K562 (cell line): ENCODE results near the gene KLC1. TPM values are rescaled to one million over a fixed set of nuclear protein-coding genes. Genes with fewer than 3 reads are reported as not detected.

Experiments used
- ATAC-seq: fragments of 200-7000 bp; cut with Tn5 transposase; 3 replicates; pipeline ENCODE4 v1.9.1; 2020; ENCODE audit warnings: moderate library complexity
- BruUV-seq: library from RNA; stranded (reverse); fragments of 400-500 nt; replicated peaks from 2 replicates; lab custom pipeline; 2021; lab: Mats Ljungman, UMichigan
- CTCF ChIA-PET: fragments of 300-600 bp; formaldehyde crosslinking; extraction: SDS; loops from one replicate; lab custom pipeline; 2021; ENCODE audit warnings: low intra/inter-chr PET ratio; lab: Yijun Ruan, JAX
- POLR2A ChIA-PET: fragments of 300-600, 350-650 bp; sonication (Branson Sonifier 250); formaldehyde crosslinking; extraction: SDS; loops from one replicate; lab custom pipeline; 2021; ENCODE audit warnings: antibody characterized with exemption, inconsistent platforms; lab: Yijun Ruan, JAX
- DNase-seq, 4 experiments: peaks; one replicate each; pipeline versions ENCODE4 v3.0.0 to v3.0.0-alpha.2; 2011 to 2018; ENCODE audit warnings: low spot score in 3 of 4, mixed read lengths in 3 of 4; ENCODE audit errors: extremely low read depth in 1 of 4
- FAIRE-seq: peaks from 2 replicates; lab custom pipeline; 2011; peaks lifted over from hg19 to GRCh38; lab: Jason Lieb, UNC
- H2AFZ ChIP-seq: 2 replicates; pipeline ENCODE4 v1.6.0; 2011; ENCODE audit warnings: low read depth, low read length, control low read depth, inconsistent platforms
- H3K27ac ChIP-seq: fragments of 200-600 bp; 3 replicates; pipeline ENCODE4 v1.8.0; 2011; ENCODE audit warnings: low read depth, mild to moderate bottlenecking, control low read depth, inconsistent platforms, low read length, moderate library complexity, mixed read lengths; ENCODE audit errors: extremely low read depth
- H3K27me3 ChIP-seq, 2 experiments: fragments of 300-600 bp in 1 of 2; 2 replicates in 1 of 2; 3 replicates in 1 of 2; pipeline versions ENCODE4 v1.6.0 to v1.8.0; 2011; ENCODE audit warnings: inconsistent platforms in 2 of 2, low read length in 2 of 2, mild to moderate bottlenecking in 1 of 2, mixed read lengths in 1 of 2, moderate library complexity in 1 of 2; ENCODE audit not compliant: control insufficient read depth in 2 of 2, insufficient read depth in 2 of 2
- H3K36me3 ChIP-seq: fragments of 300-600 bp; 3 replicates; pipeline ENCODE4 v1.8.0; 2011; ENCODE audit warnings: mild to moderate bottlenecking, low read length, inconsistent platforms; ENCODE audit not compliant: control insufficient read depth, insufficient read depth
- H3K4me1 ChIP-seq, 2 experiments: fragments of 200-600 bp in 1 of 2; replicated peaks in 1 of 2; 2 replicates in 1 of 2; 3 replicates in 1 of 2; pipeline versions ENCODE4 v1.5.1 to v1.8.0; 2011; ENCODE audit warnings: inconsistent platforms in 2 of 2, low read length in 2 of 2, mild to moderate bottlenecking in 1 of 2, mixed read lengths in 1 of 2, moderate library complexity in 1 of 2; ENCODE audit not compliant: control insufficient read depth in 2 of 2, insufficient read depth in 2 of 2
- H3K4me2 ChIP-seq: 2 replicates; pipeline ENCODE4 v1.6.1; 2011; ENCODE audit warnings: low read length, control low read depth, inconsistent platforms, mixed read lengths; ENCODE audit not compliant: insufficient read depth
- H3K4me3 ChIP-seq: fragments of 200-600 bp; sonication (generic), shearing (Covaris generic); 2 replicates; pipeline ENCODE4 v1.5.1; 2016; ENCODE audit warnings: control low read depth, inconsistent platforms
- H3K79me2 ChIP-seq: fragments of 200-600 bp; 3 replicates; pipeline ENCODE4 v1.8.0; 2011; ENCODE audit warnings: low read length, inconsistent platforms; ENCODE audit not compliant: control insufficient read depth, insufficient read depth
- H3K9ac ChIP-seq, 2 experiments: 2 replicates each; pipeline versions ENCODE4 v1.6.0 to v1.6.1; 2011; ENCODE audit warnings: low read depth in 2 of 2, low read length in 2 of 2, control low read depth in 1 of 2, inconsistent platforms in 1 of 2, mild to moderate bottlenecking in 1 of 2, mixed read lengths in 1 of 2; ENCODE audit not compliant: insufficient read depth in 1 of 2
- H3K9me1 ChIP-seq: one replicate; pipeline ENCODE4 v1.6.0; 2011; ENCODE audit warnings: inconsistent platforms, mild to moderate bottlenecking, low read length, moderate library complexity; ENCODE audit not compliant: control insufficient read depth, insufficient read depth
- H3K9me3 ChIP-seq: replicated peaks from 2 replicates; pipeline ENCODE4 v1.5.1; 2011; ENCODE audit warnings: low read depth, low read length, inconsistent platforms; ENCODE audit not compliant: control insufficient read depth, insufficient read depth
- H4K20me1 ChIP-seq: replicated peaks from 2 replicates; pipeline ENCODE4 v1.6.1; 2011; ENCODE audit warnings: low read length, inconsistent platforms, mixed read lengths; ENCODE audit not compliant: control insufficient read depth, insufficient read depth
- BHLHE40 ChIP-seq: IDR thresholded peaks from 2 replicates; pipeline ENCODE4 v1.6.1; 2011; ENCODE audit warnings: low read length, improper control_type of control experiment
- BRD4 ChIP-seq: fragments of 200-600 bp; sonication (generic); IDR thresholded peaks from 2 replicates; pipeline ENCODE4 v1.6.1; 2017; ENCODE audit warnings: inconsistent platforms
- FUS ChIP-seq: fragments of 200-400 bp; formaldehyde crosslinking; optimal IDR thresholded peaks from 2 replicates; pipeline ENCODE3; 2017; ENCODE audit warnings: low read depth, low read length
- HDAC2 ChIP-seq: fragments of 450-650 bp; IDR thresholded peaks from 2 replicates; pipeline ENCODE4 v1.6.1; 2016; ENCODE audit warnings: mild to moderate bottlenecking
- KDM4B ChIP-seq, 2 experiments: fragments of 450-650 bp in 1 of 2; sonication (generic) in 1 of 2; IDR thresholded peaks; 2 replicates each; pipeline ENCODE4 v1.6.1; 2016 to 2017; ENCODE audit warnings: borderline replicate concordance in 2 of 2, antibody characterized with exemption in 1 of 2, low read depth in 1 of 2, mild to moderate bottlenecking in 1 of 2
- KDM5B ChIP-seq: fragments of 200-600 bp; sonication (generic); IDR thresholded peaks from 2 replicates; pipeline ENCODE4 v1.6.1; 2012; ENCODE audit warnings: low read depth, mild to moderate bottlenecking, moderate library complexity, low read length, control low read depth, inconsistent platforms; ENCODE audit not compliant: insufficient replicate concordance
- L3MBTL2 ChIP-seq: fragments of 450-650 bp; IDR thresholded peaks from 2 replicates; pipeline ENCODE4 v1.6.1; 2016; ENCODE audit warnings: mild to moderate bottlenecking, moderate library complexity
- MEIS2 ChIP-seq: fragments of 450-650 bp; IDR thresholded peaks from 2 replicates; pipeline ENCODE4 v1.6.1; 2014; ENCODE audit warnings: mild to moderate bottlenecking; ENCODE audit not compliant: partially characterized antibody
- MYC ChIP-seq, 2 experiments: fragments of 250-450 bp in 1 of 2; sonication (Bioruptor Pico) in 1 of 2; IDR thresholded peaks; 2 replicates each; pipeline versions ENCODE4 v1.5.1 to v1.6.1; 2012 to 2021; ENCODE audit warnings: low read depth in 2 of 2, borderline replicate concordance in 1 of 2, improper control_type of control experiment in 1 of 2, low read length in 1 of 2, mild to moderate bottlenecking in 1 of 2, moderate library complexity in 1 of 2
- NONO ChIP-seq, 2 experiments: fragments of 200-400 bp in 1 of 2; fragments of 450-650 bp in 1 of 2; formaldehyde crosslinking in 1 of 2; IDR thresholded peaks; 2 replicates each; pipeline ENCODE4 v1.6.1; 2017; ENCODE audit warnings: low read depth in 2 of 2, mild to moderate bottlenecking in 2 of 2, moderate library complexity in 2 of 2, low read length in 1 of 2
- NUFIP1 ChIP-seq: fragments of 450-650 bp; IDR thresholded peaks from 2 replicates; pipeline ENCODE4 v1.6.1; 2018; ENCODE audit not compliant: partially characterized antibody
- PKNOX1 ChIP-seq: fragments of 450-650 bp; IDR thresholded peaks from 2 replicates; pipeline ENCODE4 v1.6.1; 2016
- TBL1XR1 ChIP-seq, 2 experiments: IDR thresholded peaks; 2 replicates each; pipeline ENCODE4 v1.6.1; 2012; ENCODE audit warnings: improper control_type of control experiment in 2 of 2, low read length in 2 of 2, mild to moderate bottlenecking in 1 of 2
- USF1 ChIP-seq: sonication (generic); formaldehyde crosslinking; IDR thresholded peaks from 2 replicates; pipeline ENCODE4 v1.9.0; 2022; ENCODE audit warnings: mild to moderate bottlenecking, missing genetic modification reagents
- ZNF217 ChIP-seq: sonication (generic); formaldehyde crosslinking; IDR thresholded peaks from 2 replicates; pipeline ENCODE4 v1.8.0; 2022; ENCODE audit warnings: mild to moderate bottlenecking, missing genetic modification reagents
- WGBS: fragments of 100-300 bp; shearing (Covaris generic); methylation state at CpG from one replicate; pipeline ENCODE4 v1.1.6; 2016; ENCODE audit warnings: low coverage, mixed read lengths; ENCODE audit not compliant: insufficient coverage; ENCODE audit errors: missing lambda C conversion rate; 5-methylcytosine and 5-hydroxymethylcytosine counted together
- in situ Hi-C: fragments of 300-500 bp; cut with MboI; formaldehyde crosslinking; loops from 4 replicates; pipeline ENCODE4 v1.15.0; 2018; ENCODE audit warnings: inconsistent platforms, mixed read lengths
- intact Hi-C: fragments of 100-400 bp; cut with micrococcal nuclease; formaldehyde crosslinking; loops from 2 replicates; pipeline ENCODE4 v1.14.2; 2022
- polyA plus RNA-seq, 8 experiments: library from polyadenylated mRNA; depleted of rRNA in 4 of 8; stranded (reverse) in 5 of 8; unstranded in 3 of 8; fragments of >200 nt; fragmentation: Nextera tagmentation in 2 of 8; fragmentation: Illumina TruSeq in 1 of 8; extraction: Ambion mirVana in 2 of 8; extraction: Trizol in 1 of 8; gene quantifications; 2 replicates each; pipeline versions ENCODE4 v1.2.1 to v1.2.3, GENCODE V29; 2011 to 2014; ENCODE audit warnings: inconsistent platforms in 1 of 8, missing spikeins in 1 of 8
- total RNA-seq, 7 experiments: library from RNA; depleted of rRNA in 6 of 7; stranded (reverse); fragments of >200 nt in 6 of 7; fragmentation: Illumina TruSeq in 2 of 7; extraction: Trizol in 2 of 7; gene quantifications; 2 replicates each; pipeline versions ENCODE4 v1.2.1 to v1.2.3, GENCODE V29; 2011 to 2021; ENCODE audit warnings: low replicate concordance in 1 of 7
- TF ChIP-seq, protein P1 (sequence below), 2 experiments: IDR thresholded peaks in 1 of 2; conservative IDR thresholded peaks in 1 of 2; 2 replicates each; pipeline ENCODE4 v1.6.1; 2016; ENCODE audit warnings: low read depth in 2 of 2, mild to moderate bottlenecking in 1 of 2, missing compliant biosample characterization in 1 of 2, missing genetic modification characterization in 1 of 2, moderate library complexity in 1 of 2

Gene KLC1
- total and polyA plus RNA-seq, 9 of the 15 experiments (the other 6 are each of a cell fraction or from before 2014, with no cell fraction given): 4.9 to 134 (median 54.8) TPM

GRCh38 chr14:103718572-103718971 is 89.6 kb downstream of the KLC1 start:
- in situ Hi-C loops: no loop called here
- no TSS peak for BruUV-seq
- peaks cover 21% of the 10 kb centered on the region; the same call in 2 of the 3 replicates for H3K36me3 ChIP-seq
- intact Hi-C loops: no loop called here
- H3K9ac ChIP-seq: peak overlapping the region in 1 of 2 experiments; percentile 79; a peak in 2 of 4 replicates
- peaks cover 90% of the 10 kb centered on the region for H3K79me2 ChIP-seq
- no peak overlapping the region for H3K4me2 ChIP-seq
- peak in 1 of 4 experiments; percentile 47 for DNase-seq
- 37% methylated on average over 13 of the region's 16 CpGs for WGBS
- no peaks in the 10 kb centered on the region for H3K9me3 ChIP-seq
- peak; percentile 32 for FAIRE-seq
- H3K27ac ChIP-seq: no peak overlapping the region
- H3K27me3 ChIP-seq: no peaks in the 10 kb centered on the region
- CTCF ChIA-PET: no interaction called here
- H3K4me1 ChIP-seq: peaks cover 27 to 47% of the 10 kb centered on the region in 2 experiments; a peak in 4 of 5 replicates
- H4K20me1 ChIP-seq: 0 out of 2 replicates have a peak, but pooled peaks cover 5% of the 10 kb centered on the region
- no peak for ATAC-seq
- no peak overlapping the region for H2AFZ ChIP-seq
- no peak overlapping the region for H3K4me3 ChIP-seq
- POLR2A ChIA-PET: interaction anchor here (0.9 kb wide), 1 partner anchor 18 kb away, joined by 3 read pairs; no protein-coding TSS in a partner anchor
- H3K9me1 ChIP-seq: no peaks in the 10 kb centered on the region
- TF ChIP-seq PKNOX1 (peak; percentile 33; the same call in 1 of the 2 replicates), BHLHE40 (peak; percentile 83), NUFIP1 (no peak), ZNF217 (CRISPR knock-in tag) (no peak), USF1 (CRISPR knock-in tag) (0 out of 2 replicates have a peak, but pooled peaks have one; percentile 24), NONO (IDR thresholded peaks at IDR 0.05; ENCODE audit: low read depth in 2 of 2, low read length in 1 of 2) (no peak), KDM4B (IDR thresholded peaks at IDR 0.05; ENCODE audit: borderline replicate concordance in 2 of 2, low read depth in 1 of 2) (no peak), MEIS2 (peak; percentile 80), KDM5B (no peak), L3MBTL2 (peak; percentile 40), MYC (IDR thresholded peaks at IDR 0.05; ENCODE audit: low read depth, low read length) (0 out of 2 replicates have a peak, but pooled peaks have one; percentile 52), MYC (CRISPR knock-in tag; IDR thresholded peaks at IDR 0.05; ENCODE audit: borderline replicate concordance, low read depth) (no peak), HDAC2 (no peak), FUS (no peak), BRD4 (no peak), TBL1XR1 (IDR thresholded peaks at IDR 0.05; ENCODE audit: low read length in 2 of 2) (no peak)
- TF ChIP-seq, protein P1, sequence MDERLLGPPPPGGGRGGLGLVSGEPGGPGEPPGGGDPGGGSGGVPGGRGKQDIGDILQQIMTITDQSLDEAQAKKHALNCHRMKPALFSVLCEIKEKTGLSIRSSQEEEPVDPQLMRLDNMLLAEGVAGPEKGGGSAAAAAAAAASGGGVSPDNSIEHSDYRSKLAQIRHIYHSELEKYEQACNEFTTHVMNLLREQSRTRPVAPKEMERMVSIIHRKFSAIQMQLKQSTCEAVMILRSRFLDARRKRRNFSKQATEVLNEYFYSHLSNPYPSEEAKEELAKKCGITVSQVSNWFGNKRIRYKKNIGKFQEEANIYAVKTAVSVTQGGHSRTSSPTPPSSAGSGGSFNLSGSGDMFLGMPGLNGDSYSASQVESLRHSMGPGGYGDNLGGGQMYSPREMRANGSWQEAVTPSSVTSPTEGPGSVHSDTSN (CRISPR knock-in tag; IDR thresholded peaks at IDR 0.05; ENCODE audit: low read depth): no peak
- TF ChIP-seq, protein P1 (tag; conservative IDR thresholded peaks at IDR 0.05; ENCODE audit: low read depth): peak; percentile 80
